ENCODE data around the gene SEPTIN8. TPM values are rescaled to one million over a fixed set of nuclear protein-coding genes. Genes with fewer than 3 reads are reported as not detected.

The SEPTIN8 gene
- total RNA-seq, 2 donors from 2014 or later: 8.0 to 8.8 TPM

DNA sequence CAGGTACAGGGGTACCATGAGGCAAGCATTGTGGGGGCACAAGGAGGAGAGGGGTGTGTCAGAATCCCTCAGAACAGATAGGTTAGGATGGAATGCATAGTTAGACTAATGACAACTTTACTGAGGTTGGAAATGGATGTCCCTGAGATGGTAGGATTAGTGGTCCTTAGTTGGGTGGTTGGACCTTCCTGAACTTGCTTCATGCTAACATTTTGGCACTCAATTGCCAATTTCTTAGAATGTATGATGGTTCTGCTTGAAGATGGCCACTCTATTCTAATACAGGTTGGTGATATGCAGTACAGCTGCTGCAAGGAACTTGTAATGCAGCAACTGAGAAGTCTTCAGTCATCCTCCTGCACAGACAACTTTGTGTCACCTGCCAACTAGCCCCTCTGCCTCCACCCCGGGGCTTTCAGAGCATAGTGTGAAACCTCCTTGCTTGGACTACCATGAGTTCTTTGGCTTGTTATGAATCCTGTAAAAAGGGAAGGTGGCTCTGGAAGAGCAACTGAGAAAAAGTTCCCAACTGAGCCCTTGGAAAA is 24.4 kb downstream of the SEPTIN8 start:
- Mint-ChIP-seq H3K4me3 (no peak overlapping the region), H3K27ac (peak overlapping the region; percentile 89), H3K4me1 (peaks cover 19% of the 10 kb centered on the region), H3K36me3 (ENCODE audit: low read depth) (peaks cover 2% of the 10 kb centered on the region), H3K27me3 (no peaks in the 10 kb centered on the region)
- DNase-seq: no peak
- no peaks in the 10 kb centered on the region for H3K9me3 ChIP-seq (ENCODE audit: control insufficient read depth, low read length, poor library complexity, severe bottlenecking)
- ATAC-seq: no peak

GRCh38 chr5:132751971-132752580 is 25.0 kb downstream of the SEPTIN8 start:
- peak overlapping the region; percentile 89 for H3K27ac Mint-ChIP-seq
- no peaks in the 10 kb centered on the region for H3K27me3 Mint-ChIP-seq
- no peak overlapping the region for H3K4me3 Mint-ChIP-seq
- no peaks in the 10 kb centered on the region for H3K9me3 ChIP-seq (ENCODE audit: control insufficient read depth, low read length, poor library complexity, severe bottlenecking)
- H3K4me1 Mint-ChIP-seq: peaks cover 19% of the 10 kb centered on the region
- H3K36me3 Mint-ChIP-seq (ENCODE audit: low read depth): peaks cover 2% of the 10 kb centered on the region
- no peak for ATAC-seq
- no peak for DNase-seq

DNA sequence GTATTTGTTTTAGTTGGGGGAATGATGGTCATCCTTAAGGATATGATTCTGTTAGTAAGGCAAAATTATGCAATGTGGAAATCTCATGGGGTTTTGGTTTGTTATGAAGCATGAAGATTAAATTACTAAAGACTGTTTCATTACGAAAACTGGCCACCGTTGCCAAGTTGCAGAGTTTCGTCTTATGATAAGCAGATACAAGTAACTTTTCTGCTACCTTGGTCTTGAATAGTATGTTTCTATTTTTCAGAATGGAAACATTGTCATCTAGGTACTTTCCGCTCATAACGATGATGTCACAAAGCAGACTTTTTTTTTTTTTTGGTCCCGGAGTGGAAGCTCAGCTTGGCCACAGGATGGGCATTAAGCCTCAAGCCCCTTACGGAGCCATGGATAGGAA is 25.6 kb downstream of the SEPTIN8 start:
- Mint-ChIP-seq H3K36me3 (ENCODE audit: low read depth) (peaks cover 2% of the 10 kb centered on the region), H3K27ac (peak overlapping the region; percentile 89)

GRCh38 chr5:132750471-132751230 is 26.4 kb downstream of the SEPTIN8 start:
- DNase-seq (no peak), ATAC-seq (no peak)
- Mint-ChIP-seq H3K27ac (peak overlapping the region; percentile 89), H3K36me3 (ENCODE audit: low read depth) (peaks cover 2% of the 10 kb centered on the region), H3K4me1 (peaks cover 19% of the 10 kb centered on the region), H3K4me3 (peak overlapping the region; percentile 31), H3K27me3 (no peaks in the 10 kb centered on the region)
- no peaks in the 10 kb centered on the region for H3K9me3 ChIP-seq (ENCODE audit: control insufficient read depth, low read length, poor library complexity, severe bottlenecking)

More for the DNA sequence above, 25.6 kb downstream of the SEPTIN8 start:
- no peaks in the 10 kb centered on the region for H3K27me3 Mint-ChIP-seq
- ATAC-seq (peak; percentile 12), DNase-seq (no peak)
- peaks cover 19% of the 10 kb centered on the region for H3K4me1 Mint-ChIP-seq
- H3K9me3 ChIP-seq (ENCODE audit: control insufficient read depth, low read length, poor library complexity, severe bottlenecking): no peaks in the 10 kb centered on the region
- no peak overlapping the region for H3K4me3 Mint-ChIP-seq

GRCh38 chr5:132749506-132749905 is 27.5 kb downstream of the SEPTIN8 start:
- DNase-seq (no peak), ATAC-seq (no peak)
- peaks cover 2% of the 10 kb centered on the region for H3K36me3 Mint-ChIP-seq (ENCODE audit: low read depth)
- peak overlapping the region; percentile 89 for H3K27ac Mint-ChIP-seq
- peaks cover 17% of the 10 kb centered on the region for H3K4me1 Mint-ChIP-seq
- no peaks in the 10 kb centered on the region for H3K27me3 Mint-ChIP-seq
- no peak overlapping the region for H3K4me3 Mint-ChIP-seq
- H3K9me3 ChIP-seq (ENCODE audit: control insufficient read depth, low read length, poor library complexity, severe bottlenecking): no peaks in the 10 kb centered on the region

GRCh38 chr5:132748522-132749000 is 28.5 kb downstream of the SEPTIN8 start:
- peaks cover 2% of the 10 kb centered on the region for H3K36me3 Mint-ChIP-seq (ENCODE audit: low read depth)
- DNase-seq (no peak), ATAC-seq (no peak)
- peaks cover 14% of the 10 kb centered on the region for H3K4me1 Mint-ChIP-seq
- no peaks in the 10 kb centered on the region for H3K27me3 Mint-ChIP-seq
- H3K9me3 ChIP-seq (ENCODE audit: control insufficient read depth, low read length, poor library complexity, severe bottlenecking): no peaks in the 10 kb centered on the region
- H3K27ac Mint-ChIP-seq: peak overlapping the region; percentile 47
- peak overlapping the region; percentile 62 for H3K4me3 Mint-ChIP-seq

DNA sequence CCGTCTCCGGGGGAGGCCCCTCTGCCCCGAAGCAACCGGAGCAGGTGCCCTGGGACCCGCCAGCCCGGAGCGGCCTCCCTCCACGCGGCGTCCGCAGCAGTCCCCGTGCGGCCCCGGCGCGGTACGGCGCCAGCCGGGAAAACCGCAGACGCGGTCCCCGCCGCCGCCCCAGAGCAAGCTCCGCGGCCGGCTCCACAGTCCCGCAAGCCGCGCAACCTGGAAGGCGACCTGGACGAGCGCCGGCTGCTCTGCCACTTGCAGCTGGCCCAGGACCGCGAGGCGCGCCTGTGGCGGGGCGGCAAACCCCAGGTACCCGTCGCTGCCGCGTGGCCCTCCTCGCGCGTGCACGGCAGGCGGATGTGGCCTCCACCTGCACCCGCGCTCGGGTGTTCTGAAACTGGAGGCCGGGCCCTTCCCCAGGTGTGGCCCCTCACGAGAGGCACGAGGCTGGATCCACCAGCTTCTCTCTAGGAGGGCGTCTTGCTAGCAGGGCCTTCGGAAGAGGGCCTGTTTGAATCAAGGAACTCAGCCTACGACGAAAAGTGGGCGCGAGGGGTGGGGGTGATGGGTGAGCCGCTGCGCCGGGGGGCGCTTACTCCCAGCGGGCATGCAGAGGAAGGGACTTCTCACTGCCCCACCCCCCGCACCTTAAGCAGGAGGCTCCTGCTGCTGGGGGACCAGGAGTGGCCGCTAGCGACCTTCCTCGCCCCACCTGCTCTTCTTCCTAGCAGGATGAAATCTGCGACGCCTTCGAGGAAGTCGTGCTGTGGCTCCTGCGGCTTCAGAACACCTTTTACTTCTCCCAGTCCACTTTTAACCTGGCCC is 29.2 kb downstream of the SEPTIN8 start:
- H3K4me3 Mint-ChIP-seq: peak overlapping the region; percentile 62
- peak overlapping the region; percentile 47 for H3K27ac Mint-ChIP-seq
- H3K27me3 Mint-ChIP-seq: no peaks in the 10 kb centered on the region
- peaks cover 11% of the 10 kb centered on the region for H3K4me1 Mint-ChIP-seq
- H3K36me3 Mint-ChIP-seq (ENCODE audit: low read depth): peaks cover 2% of the 10 kb centered on the region
- ATAC-seq (peak; percentile 64), DNase-seq (peak; percentile 34 to 45 (median 40))
- no peaks in the 10 kb centered on the region for H3K9me3 ChIP-seq (ENCODE audit: control insufficient read depth, low read length, poor library complexity, severe bottlenecking)

DNA sequence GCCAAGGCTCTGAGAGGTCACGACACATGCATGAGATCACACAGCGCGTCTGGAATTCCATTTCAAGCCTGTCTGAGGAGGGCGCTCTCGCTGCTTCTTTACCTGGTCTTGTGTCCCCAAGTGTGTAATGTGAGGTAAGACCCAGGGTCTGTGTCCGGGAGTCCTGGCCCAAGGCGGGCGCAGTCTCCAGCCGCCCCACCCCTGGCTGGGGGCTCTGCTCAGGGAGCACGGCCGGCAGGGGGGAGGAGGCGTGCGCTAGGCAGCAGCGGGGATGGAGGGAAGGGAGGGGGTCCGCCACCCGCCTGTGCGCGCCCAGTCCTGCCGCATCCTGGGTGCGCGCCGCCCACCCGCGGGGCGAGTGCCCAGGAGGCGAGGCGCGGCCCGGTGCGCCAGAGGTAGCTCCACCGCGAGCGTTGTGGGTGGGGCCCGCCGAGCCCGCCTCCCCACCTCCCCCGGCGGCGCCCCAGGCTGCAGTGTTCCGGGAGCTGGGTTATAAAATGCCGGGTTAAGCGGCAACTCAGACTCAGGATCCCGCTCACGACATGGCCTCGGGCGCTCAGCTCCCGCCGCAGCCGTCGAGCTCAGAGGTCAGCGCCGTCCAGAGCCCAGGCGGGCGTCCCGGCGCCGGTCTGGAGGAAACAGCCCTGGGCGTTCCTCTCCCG is 30.0 kb downstream of the SEPTIN8 start, which contains the start of gene CCNI2:
TSS of gene CCNI2 (plus strand) at position 473 of the 662 bp plus-strand sequence. CDS start at position 543, 70 bp downstream.
- Mint-ChIP-seq H3K4me1 (peaks cover 11% of the 10 kb centered on the region), H3K36me3 (ENCODE audit: low read depth) (peaks cover 3% of the 10 kb centered on the region), H3K4me3 (peak within 1 kb of the TSS; percentile 86), H3K27ac (peak within 1 kb of the TSS; percentile 47), H3K27me3 (no peaks in the 10 kb centered on the region)
- DNase-seq (peak; percentile 53 to 68 (median 66)), ATAC-seq (peak; percentile 85)
- no peaks in the 10 kb centered on the region for H3K9me3 ChIP-seq (ENCODE audit: control insufficient read depth, low read length, poor library complexity, severe bottlenecking)

GRCh38 chr5:132746592-132746953 is 30.5 kb downstream of the SEPTIN8 start:
- Mint-ChIP-seq H3K36me3 (ENCODE audit: low read depth) (peaks cover 2% of the 10 kb centered on the region), H3K27me3 (no peaks in the 10 kb centered on the region), H3K4me1 (peaks cover 11% of the 10 kb centered on the region), H3K27ac (no peak overlapping the region), H3K4me3 (peak overlapping the region; percentile 86)
- ATAC-seq: no peak
- DNase-seq: no peak
- no peaks in the 10 kb centered on the region for H3K9me3 ChIP-seq (ENCODE audit: control insufficient read depth, low read length, poor library complexity, severe bottlenecking)

GRCh38 chr5:132744659-132745058 is 32.4 kb downstream of the SEPTIN8 start:
- DNase-seq: no peak
- H3K27me3 Mint-ChIP-seq: no peaks in the 10 kb centered on the region
- H3K27ac Mint-ChIP-seq: no peak overlapping the region
- H3K36me3 Mint-ChIP-seq (ENCODE audit: low read depth): peaks cover 2% of the 10 kb centered on the region
- H3K4me3 Mint-ChIP-seq: no peak overlapping the region
- ATAC-seq: no peak
- H3K9me3 ChIP-seq (ENCODE audit: control insufficient read depth, low read length, poor library complexity, severe bottlenecking): no peaks in the 10 kb centered on the region
- H3K4me1 Mint-ChIP-seq: peaks cover 3% of the 10 kb centered on the region

- Mint-ChIP-seq H3K27me3 (no peaks in the 10 kb centered on the region), H3K36me3 (ENCODE audit: low read depth) (peaks cover 2% of the 10 kb centered on the region), H3K4me3 (no peak overlapping the region), H3K4me1 (peaks cover 12% of the 10 kb centered on the region), H3K27ac (no peak overlapping the region)
- H3K9me3 ChIP-seq (ENCODE audit: control insufficient read depth, low read length, poor library complexity, severe bottlenecking): no peaks in the 10 kb centered on the region
- DNase-seq: no peak
- ATAC-seq: no peak
Observed at GRCh38 chr5:132742626-132743025, 34.4 kb downstream of the SEPTIN8 start.

- no peaks in the 10 kb centered on the region for H3K9me3 ChIP-seq (ENCODE audit: control insufficient read depth, low read length, poor library complexity, severe bottlenecking)
- no peak overlapping the region for H3K27ac Mint-ChIP-seq
- ATAC-seq (no peak), DNase-seq (no peak)
- no peaks in the 10 kb centered on the region for H3K27me3 Mint-ChIP-seq
- no peak overlapping the region for H3K4me3 Mint-ChIP-seq
- peaks cover 2% of the 10 kb centered on the region for H3K36me3 Mint-ChIP-seq (ENCODE audit: low read depth)
- H3K4me1 Mint-ChIP-seq: peaks cover 15% of the 10 kb centered on the region
Observed at GRCh38 chr5:132742158-132742557, 34.9 kb downstream of the SEPTIN8 start.
